DMS153 (cell line): ENCODE results near the gene GARIN5B.

Source experiments
- DNase-seq: peaks from one replicate; lab custom pipeline; 2025; lab: John Stamatoyannopoulos, UW

The GARIN5B gene

GRCh38 chr19:55389386-55390317 is 26.6 kb upstream of the GARIN5B start:
- no peak for DNase-seq

- DNase-seq: no peak
Observed at GRCh38 chr19:55387736-55388497, 24.9 kb upstream of the GARIN5B start.

GRCh38 chr19:55386493-55386971 is 23.5 kb upstream of the GARIN5B start:
- no peak for DNase-seq

DNA sequence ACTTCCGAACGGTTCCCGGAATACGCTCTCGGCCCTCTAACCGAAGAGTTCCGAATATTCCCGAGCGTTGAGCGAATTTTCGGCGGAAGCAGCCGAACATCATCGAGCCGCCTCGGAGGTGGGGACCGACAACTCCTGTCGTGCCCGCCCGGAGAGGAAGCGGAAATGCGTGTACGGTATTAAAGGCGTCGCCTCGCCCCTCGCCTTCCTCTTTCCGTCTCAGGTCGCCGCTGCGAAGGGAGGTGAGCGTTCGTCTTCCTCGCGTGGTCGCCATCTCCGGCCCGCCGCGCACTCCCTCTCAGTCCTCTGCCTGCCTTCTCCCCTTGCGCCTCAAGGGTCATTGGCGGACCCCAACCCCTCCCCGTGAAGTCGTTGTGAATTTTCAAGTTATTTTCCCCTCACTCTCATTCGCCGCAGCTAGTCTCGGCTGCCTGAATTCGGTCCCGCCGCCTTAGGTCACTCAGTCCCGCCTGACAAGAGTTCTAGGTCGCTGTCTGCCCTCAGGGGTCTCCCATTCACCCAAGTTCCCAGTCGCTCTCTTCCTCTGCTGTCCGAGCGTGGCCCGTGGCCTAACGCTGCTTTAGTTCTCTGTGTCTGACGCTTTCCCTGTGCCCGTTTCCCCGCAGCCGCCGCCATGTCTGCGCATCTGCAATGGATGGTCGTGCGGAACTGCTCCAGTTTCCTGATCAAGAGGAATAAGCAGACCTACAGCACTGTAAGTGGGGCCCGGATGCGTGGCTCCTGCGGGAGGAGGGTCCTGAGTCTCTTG is 22.8 kb upstream of the GARIN5B start, which contains the start of gene RPL28:
RPL28 (plus strand) TSS at position 209 of the 769 bp plus-strand sequence; CDS start at position 635, 426 bp downstream.
- peak; percentile 96 for DNase-seq

- peak; percentile 94 for DNase-seq
Observed at GRCh38 chr19:55384920-55385723, 22.1 kb upstream of the GARIN5B start.

GRCh38 chr19:55384131-55384919 is 21.3 kb upstream of the GARIN5B start, which contains the start of gene TMEM238:
TMEM238 (minus strand) TSS chr19:55384292; CDS start chr19:55384259, 33 bp downstream.
- peak; percentile 36 for DNase-seq

DNA sequence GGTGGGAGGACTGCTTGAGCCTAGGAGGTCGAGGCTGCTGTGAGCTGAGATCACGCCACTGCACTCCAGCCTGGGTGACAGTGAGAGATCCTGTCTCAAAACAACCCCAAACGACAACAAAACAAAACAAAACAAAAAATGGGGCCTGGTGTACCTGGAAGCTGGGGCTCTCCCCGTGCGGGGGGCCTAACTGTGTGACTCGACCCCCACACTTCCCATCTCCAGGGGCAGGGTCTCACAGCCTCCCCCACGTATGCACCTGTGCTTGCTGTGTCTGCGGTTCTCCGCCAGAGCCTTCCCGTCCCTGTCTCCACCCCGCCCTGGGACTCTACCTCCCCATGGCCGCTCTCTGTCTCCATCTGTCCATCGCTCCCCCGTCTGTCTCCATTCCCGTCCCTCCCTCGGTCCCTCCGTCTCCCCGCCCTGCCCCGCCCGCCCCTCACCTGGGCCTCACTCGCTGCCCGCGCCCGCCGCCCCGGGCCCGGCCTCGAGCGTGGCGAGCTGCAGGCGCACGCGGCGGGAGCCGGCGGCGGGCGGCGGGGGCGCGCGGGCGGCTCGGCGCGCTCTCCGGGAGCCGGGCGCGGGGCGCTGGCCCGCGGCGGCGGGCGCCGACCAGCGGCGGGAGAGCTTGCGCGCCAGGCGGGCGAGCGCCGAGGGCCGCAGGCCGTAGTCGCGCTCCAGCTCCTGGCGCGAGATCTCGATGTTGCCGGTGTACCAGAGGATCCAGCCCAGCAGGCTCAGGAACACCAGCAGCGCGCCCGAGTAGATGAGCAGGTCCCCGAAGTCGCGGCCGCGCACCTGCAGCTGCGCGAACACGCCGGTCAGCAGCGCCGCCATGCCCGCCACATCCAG is 20.4 kb upstream of the GARIN5B start:
- peak; percentile 28 for DNase-seq

- DNase-seq: no peak
Observed at GRCh38 chr19:55382522-55383054, 19.5 kb upstream of the GARIN5B start.

- DNase-seq: no peak
Observed at GRCh38 chr19:55382013-55382412, 19.0 kb upstream of the GARIN5B start.

DNA sequence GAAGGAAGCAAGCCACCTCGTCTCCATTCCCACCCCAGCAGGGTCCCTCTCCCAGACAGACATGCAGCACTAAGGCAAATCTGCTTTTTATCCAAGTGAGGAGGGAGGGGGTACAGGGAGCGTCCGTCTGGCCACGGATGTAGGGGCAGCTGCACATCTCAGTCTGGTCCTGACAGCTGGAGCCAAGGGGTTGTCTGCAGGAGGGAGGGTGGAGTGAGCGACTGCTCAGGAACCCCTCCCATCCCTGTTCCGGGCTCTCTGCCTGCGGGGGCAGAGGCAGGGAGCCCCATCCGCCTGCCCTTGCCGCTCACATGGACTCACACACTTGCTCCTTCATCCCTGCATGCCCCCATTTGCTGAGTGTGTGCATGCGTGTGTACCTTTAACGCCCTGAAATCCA is 16.1 kb upstream of the GARIN5B start:
- DNase-seq: no peak

DNA sequence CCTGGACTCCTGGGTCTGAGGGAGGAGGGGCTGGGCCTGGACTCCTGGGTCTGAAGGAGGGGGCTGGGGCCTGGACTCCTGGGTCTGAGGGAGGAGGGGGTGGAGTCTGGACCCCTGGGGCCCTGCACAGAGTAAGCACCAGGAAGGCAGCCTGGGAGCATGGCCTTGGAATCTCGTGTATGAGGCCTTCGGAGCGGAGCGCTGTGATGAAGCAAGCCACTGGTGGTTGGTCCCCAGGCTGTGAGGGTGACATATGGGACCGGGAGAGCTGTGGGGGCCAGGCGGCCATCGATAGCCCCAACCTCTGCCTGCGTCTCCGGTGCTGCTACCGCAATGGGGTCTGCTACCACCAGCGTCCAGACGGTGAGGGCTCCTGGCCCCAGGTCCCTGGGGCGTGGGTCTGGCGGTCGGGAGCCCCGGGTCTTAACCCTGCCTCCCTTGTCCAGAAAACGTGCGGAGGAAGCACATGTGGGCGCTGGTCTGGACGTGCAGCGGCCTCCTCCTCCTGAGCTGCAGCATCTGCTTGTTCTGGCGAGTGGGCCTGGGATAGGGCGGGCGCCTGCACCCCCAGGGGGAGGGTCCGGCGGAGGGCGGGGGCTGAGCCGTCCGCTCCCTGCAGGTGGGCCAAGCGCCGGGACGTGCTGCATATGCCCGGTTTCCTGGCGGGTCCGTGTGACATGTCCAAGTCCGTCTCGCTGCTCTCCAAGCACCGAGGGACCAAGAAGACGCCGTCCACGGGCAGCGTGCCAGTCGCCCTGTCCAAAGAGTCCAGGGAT is 14.5 kb upstream of the GARIN5B start:
- DNase-seq: no peak

DNA sequence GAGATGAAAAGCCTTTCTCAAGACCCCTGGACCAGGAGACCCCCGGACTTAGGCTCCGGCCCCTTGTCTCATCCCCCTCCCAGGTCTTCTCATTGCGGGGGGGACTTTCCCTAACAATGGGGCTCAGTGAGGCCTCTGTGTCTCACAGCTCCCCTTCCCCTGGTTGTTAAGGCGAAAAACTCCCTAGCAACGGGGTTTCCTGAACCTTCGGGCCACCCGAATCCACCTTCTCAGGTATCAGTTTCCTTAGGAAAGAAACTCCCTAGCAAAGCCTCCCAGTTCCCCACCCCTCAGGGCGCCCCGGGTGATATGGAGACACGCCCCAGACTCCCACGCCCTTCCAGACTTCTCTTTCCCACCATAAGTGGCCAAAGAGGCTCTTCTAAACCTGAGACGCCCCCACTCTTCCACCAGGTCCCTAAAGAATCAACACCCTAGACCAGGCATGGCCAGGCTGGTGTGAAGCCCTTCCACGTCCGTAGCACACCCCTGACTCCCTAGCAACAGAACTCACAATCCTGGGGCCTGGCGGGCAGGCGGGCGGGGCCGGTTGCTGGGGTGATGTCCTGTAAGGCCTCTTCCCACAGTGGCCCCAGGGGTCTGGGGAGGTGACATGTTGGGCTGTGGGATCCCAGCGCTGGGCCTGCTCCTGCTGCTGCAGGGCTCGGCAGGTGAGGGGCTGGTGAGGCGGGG is 13.3 kb upstream of the GARIN5B start, which contains the start of gene TMEM190:
TMEM190 (plus strand) TSS at position 586 of the 693 bp plus-strand sequence; CDS start at position 614, 28 bp downstream.
- DNase-seq: no peak

- DNase-seq: no peak
Observed at GRCh38 chr19:55373993-55374757, 11.1 kb upstream of the GARIN5B start.

- DNase-seq: no peak
Observed at GRCh38 chr19:55373306-55373992, 10.4 kb upstream of the GARIN5B start.

GRCh38 chr19:55372316-55373081 is 9.4 kb upstream of the GARIN5B start:
- no peak for DNase-seq
